MM.1S (cell line): ENCODE results near the gene BRD3.

Experiments
- EZH2phosphoT487 ChIP-seq: fragments of 300-600 bp; sonication (generic); IDR thresholded peaks from 2 replicates; pipeline ENCODE4 v1.6.1; 2018; ENCODE audit warnings: antibody characterized with exemption, low read length
- TF ChIP-seq, protein P1 (sequence below): fragments of 300-600 bp; sonication (generic); IDR thresholded peaks from 2 replicates; pipeline ENCODE4 v1.5.1; 2016; ENCODE audit warnings: antibody characterized with exemption, low read length, mixed read lengths

DNA sequence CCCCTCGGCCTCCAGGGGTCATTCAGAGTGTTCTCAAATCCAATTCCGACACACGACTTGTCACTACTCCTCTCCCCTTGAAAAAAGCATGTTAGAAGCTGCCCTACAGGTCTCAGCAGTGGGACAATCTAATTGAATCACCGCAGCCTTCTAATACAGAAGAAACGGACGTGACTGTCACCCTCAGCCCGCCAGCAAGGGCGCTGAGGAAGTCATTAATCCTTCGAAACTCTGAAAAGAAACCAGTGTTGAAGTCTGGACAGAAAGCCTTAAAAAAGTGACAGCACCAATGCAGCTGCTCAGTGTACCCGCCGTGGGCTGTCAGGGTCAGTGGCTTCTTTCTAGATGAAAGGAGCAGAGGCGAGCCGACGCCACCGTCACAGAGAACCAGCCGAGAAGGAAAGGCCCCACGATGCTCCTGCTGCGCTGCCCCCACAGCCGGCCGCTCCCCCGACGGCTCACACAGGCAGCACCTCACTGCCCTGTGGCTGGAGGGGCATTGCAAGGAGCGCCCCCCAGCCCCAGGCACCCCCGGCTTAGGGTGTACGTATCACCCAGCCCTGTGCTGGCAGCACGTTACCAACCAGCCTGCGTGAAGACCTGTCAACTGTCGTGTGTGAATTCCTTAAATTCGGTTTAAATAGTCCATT lies 36.9 kb downstream of the BRD3 start:
- TF ChIP-seq EZH2phosphoT487 = no peak
- TF ChIP-seq, protein P1, sequence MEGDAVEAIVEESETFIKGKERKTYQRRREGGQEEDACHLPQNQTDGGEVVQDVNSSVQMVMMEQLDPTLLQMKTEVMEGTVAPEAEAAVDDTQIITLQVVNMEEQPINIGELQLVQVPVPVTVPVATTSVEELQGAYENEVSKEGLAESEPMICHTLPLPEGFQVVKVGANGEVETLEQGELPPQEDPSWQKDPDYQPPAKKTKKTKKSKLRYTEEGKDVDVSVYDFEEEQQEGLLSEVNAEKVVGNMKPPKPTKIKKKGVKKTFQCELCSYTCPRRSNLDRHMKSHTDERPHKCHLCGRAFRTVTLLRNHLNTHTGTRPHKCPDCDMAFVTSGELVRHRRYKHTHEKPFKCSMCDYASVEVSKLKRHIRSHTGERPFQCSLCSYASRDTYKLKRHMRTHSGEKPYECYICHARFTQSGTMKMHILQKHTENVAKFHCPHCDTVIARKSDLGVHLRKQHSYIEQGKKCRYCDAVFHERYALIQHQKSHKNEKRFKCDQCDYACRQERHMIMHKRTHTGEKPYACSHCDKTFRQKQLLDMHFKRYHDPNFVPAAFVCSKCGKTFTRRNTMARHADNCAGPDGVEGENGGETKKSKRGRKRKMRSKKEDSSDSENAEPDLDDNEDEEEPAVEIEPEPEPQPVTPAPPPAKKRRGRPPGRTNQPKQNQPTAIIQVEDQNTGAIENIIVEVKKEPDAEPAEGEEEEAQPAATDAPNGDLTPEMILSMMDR = no peak
